ENCODE results near the gene NEK6. TPM values are rescaled to one million over a fixed set of nuclear protein-coding genes. Genes with fewer than 3 reads are reported as not detected.

Gene NEK6
- total RNA-seq, 1 donor from 2014 or later = 14.7 TPM

- DNase-seq (ENCODE audit: low read depth) (no peak), FAIRE-seq (no peak)
- peaks cover 7% of the 10 kb centered on the region for H3K36me3 ChIP-seq (ENCODE audit: control insufficient read depth, insufficient read depth, low read length)
- no peak for TF ChIP-seq CTCF (IDR thresholded peaks at IDR 0.05; ENCODE audit: insufficient read depth, low read length, severe bottlenecking)
- no peaks in the 10 kb centered on the region for H3K27me3 ChIP-seq (ENCODE audit: control insufficient read depth, insufficient read depth, low read length)
- H3K4me3 ChIP-seq (ENCODE audit: low read depth, low read length) = no peak overlapping the region
These were observed 86.0 kb downstream of the NEK6 start for GRCh38 chr9:124343533-124344290.

- FAIRE-seq (no peak), DNase-seq (ENCODE audit: low read depth) (no peak)
- Histone ChIP-seq H3K36me3 (ENCODE audit: control insufficient read depth, insufficient read depth, low read length) (peaks cover 7% of the 10 kb centered on the region), H3K4me3 (ENCODE audit: low read depth, low read length) (no peak overlapping the region), H3K27me3 (ENCODE audit: control insufficient read depth, insufficient read depth, low read length) (no peaks in the 10 kb centered on the region)
- TF ChIP-seq CTCF (IDR thresholded peaks at IDR 0.05; ENCODE audit: insufficient read depth, low read length, severe bottlenecking) = no peak
These were observed 86.7 kb downstream of the NEK6 start for GRCh38 chr9:124344291-124345050.

GRCh38 chr9:124345063-124345462 lies 87.3 kb downstream of the NEK6 start:
- no peak overlapping the region for H3K4me3 ChIP-seq (ENCODE audit: low read depth, low read length)
- FAIRE-seq = no peak
- peaks cover 10% of the 10 kb centered on the region for H3K36me3 ChIP-seq (ENCODE audit: control insufficient read depth, insufficient read depth, low read length)
- H3K27me3 ChIP-seq (ENCODE audit: control insufficient read depth, insufficient read depth, low read length) = no peaks in the 10 kb centered on the region
- no peak for TF ChIP-seq CTCF (IDR thresholded peaks at IDR 0.05; ENCODE audit: insufficient read depth, low read length, severe bottlenecking)
- DNase-seq (ENCODE audit: low read depth) = no peak

- no peaks in the 10 kb centered on the region for H3K27me3 ChIP-seq (ENCODE audit: control insufficient read depth, insufficient read depth, low read length)
- no peak for TF ChIP-seq CTCF (IDR thresholded peaks at IDR 0.05; ENCODE audit: insufficient read depth, low read length, severe bottlenecking)
- FAIRE-seq (peak; percentile 36), DNase-seq (ENCODE audit: low read depth) (no peak)
- H3K4me3 ChIP-seq (ENCODE audit: low read depth, low read length) = no peak overlapping the region
- peaks cover 12% of the 10 kb centered on the region for H3K36me3 ChIP-seq (ENCODE audit: control insufficient read depth, insufficient read depth, low read length)
These were observed 88.1 kb downstream of the NEK6 start for GRCh38 chr9:124345751-124346281.

- peaks cover 14% of the 10 kb centered on the region for H3K36me3 ChIP-seq (ENCODE audit: control insufficient read depth, insufficient read depth, low read length)
- no peak for FAIRE-seq
These were observed 88.8 kb downstream of the NEK6 start for GRCh38 chr9:124346347-124347163.

More at GRCh38 chr9:124346347-124347163, 88.8 kb downstream of the NEK6 start:
- no peak for DNase-seq (ENCODE audit: low read depth)
- no peak for TF ChIP-seq CTCF (IDR thresholded peaks at IDR 0.05; ENCODE audit: insufficient read depth, low read length, severe bottlenecking)
- Histone ChIP-seq H3K4me3 (ENCODE audit: low read depth, low read length) (no peak overlapping the region), H3K27me3 (ENCODE audit: control insufficient read depth, insufficient read depth, low read length) (no peaks in the 10 kb centered on the region)
